CD14-positive monocyte (primary cell): ENCODE measurements around the gene SLC39A7. TPM values are rescaled to one million over a fixed set of nuclear protein-coding genes. Genes with fewer than 3 reads are reported as not detected.

Source experiments
- DNase-seq, 3 donors: peaks; one replicate each; pipeline ENCODE4 v3.0.0-alpha.2; 2011 to 2022
- H2AFZ ChIP-seq: 2 replicates; pipeline ENCODE4 v1.6.0; 2012; ENCODE audit warnings: mild to moderate bottlenecking, low read depth, low read length, inconsistent platforms; ENCODE audit not compliant: insufficient read depth, poor library complexity, severe bottlenecking
- H3K27ac ChIP-seq, 2 donors: 1 replicate in 1 of 2; 2 replicates in 1 of 2; pipeline ENCODE4 v1.5.1; 2012 to 2013; ENCODE audit warnings: low read length in 2 of 2, control low read depth in 1 of 2, inconsistent platforms in 1 of 2, low read depth in 1 of 2, mild to moderate bottlenecking in 1 of 2
- H3K27me3 ChIP-seq, 2 donors: one replicate each; pipeline versions ENCODE4 v1.6.0 to v1.6.1; 2011 to 2013; ENCODE audit warnings: low read length in 2 of 2; ENCODE audit not compliant: control insufficient read depth in 2 of 2, insufficient read depth in 2 of 2
- H3K36me3 ChIP-seq, 2 donors: replicated peaks in 1 of 2; 1 replicate in 1 of 2; 2 replicates in 1 of 2; pipeline versions ENCODE4 v1.5.1 to v1.6.1; 2012 to 2013; ENCODE audit warnings: low read length in 2 of 2, control low read depth in 1 of 2, inconsistent platforms in 1 of 2, mild to moderate bottlenecking in 1 of 2; ENCODE audit not compliant: insufficient read depth in 2 of 2, control insufficient read depth in 1 of 2
- H3K4me1 ChIP-seq, 2 donors: 1 replicate in 1 of 2; 2 replicates in 1 of 2; pipeline versions ENCODE4 v1.5.1 to v1.6.1; 2012 to 2013; ENCODE audit warnings: low read length in 2 of 2, control low read depth in 1 of 2, inconsistent platforms in 1 of 2, mild to moderate bottlenecking in 1 of 2, moderate library complexity in 1 of 2; ENCODE audit not compliant: insufficient read depth in 2 of 2, control insufficient read depth in 1 of 2
- H3K4me2 ChIP-seq: replicated peaks from 2 replicates; pipeline ENCODE3; 2012; ENCODE audit warnings: low read length, moderate library complexity, mild to moderate bottlenecking; ENCODE audit not compliant: poor library complexity, severe bottlenecking; ENCODE audit errors: extremely low read depth
- H3K4me3 ChIP-seq, 3 experiments: fragments of 200-600 bp in 1 of 3; sonication (generic) in 1 of 3; replicated peaks in 1 of 3; 1 replicate in 2 of 3; 2 replicates in 1 of 3; pipeline ENCODE4 v1.5.1; 2011 to 2013; ENCODE audit warnings: low read length in 3 of 3, mild to moderate bottlenecking in 3 of 3, control low read depth in 2 of 3, low read depth in 2 of 3, inconsistent platforms in 1 of 3, moderate library complexity in 1 of 3
- H3K79me2 ChIP-seq: 2 replicates; pipeline ENCODE4 v1.6.0; 2012; ENCODE audit warnings: mild to moderate bottlenecking, control low read depth, inconsistent platforms, low read length, moderate library complexity; ENCODE audit not compliant: insufficient read depth
- H3K9ac ChIP-seq: 2 replicates; pipeline ENCODE4 v1.6.0; 2017; ENCODE audit warnings: low read length, mild to moderate bottlenecking; ENCODE audit not compliant: insufficient read depth, poor library complexity, severe bottlenecking
- H3K9me3 ChIP-seq, 2 donors: replicated peaks in 1 of 2; 1 replicate in 1 of 2; 2 replicates in 1 of 2; pipeline versions ENCODE4 v1.5.1 to v1.6.1; 2012 to 2013; ENCODE audit warnings: low read length in 2 of 2, control low read depth in 1 of 2; ENCODE audit not compliant: control insufficient read depth in 1 of 2, insufficient read depth in 1 of 2
- H4K20me1 ChIP-seq: 2 replicates; pipeline ENCODE4 v1.6.0; 2012; ENCODE audit warnings: mild to moderate bottlenecking, low read length, control low read depth, moderate library complexity; ENCODE audit not compliant: insufficient read depth
- H3K27ac Mint-ChIP-seq, 7 donors: one replicate each; pipeline ENCODE4 v1.8.0; 2020; ENCODE audit warnings: mild to moderate bottlenecking in 7 of 7, mixed read lengths in 7 of 7, moderate library complexity in 6 of 7, inconsistent platforms in 2 of 7
- H3K27me3 Mint-ChIP-seq, 3 donors: one replicate each; pipeline ENCODE4 v1.8.0; 2021 to 2022; ENCODE audit warnings: low read depth in 3 of 3, mild to moderate bottlenecking in 3 of 3, mixed read lengths in 3 of 3, moderate library complexity in 3 of 3, inconsistent platforms in 1 of 3
- H3K36me3 Mint-ChIP-seq, 2 donors: one replicate each; pipeline ENCODE4 v1.8.0; 2020; ENCODE audit warnings: mixed read lengths in 2 of 2, inconsistent platforms in 1 of 2, mild to moderate bottlenecking in 1 of 2
- H3K4me1 Mint-ChIP-seq: one replicate; pipeline ENCODE4 v1.8.0; 2020; ENCODE audit warnings: mild to moderate bottlenecking, mixed read lengths
- H3K4me3 Mint-ChIP-seq, 2 donors: one replicate each; pipeline ENCODE4 v1.8.0; 2020; ENCODE audit warnings: mild to moderate bottlenecking in 2 of 2, mixed read lengths in 2 of 2, moderate library complexity in 1 of 2
- H3K9me3 Mint-ChIP-seq, 7 donors: one replicate each; pipeline ENCODE4 v1.8.0; 2020 to 2022; ENCODE audit warnings: mixed read lengths in 7 of 7, mild to moderate bottlenecking in 6 of 7, moderate library complexity in 6 of 7, inconsistent platforms in 2 of 7
- WGBS: methylation state at CpG from one replicate; pipeline ENCODE4 v1.1.5; 2013; ENCODE audit warnings: missing lambda C conversion rate; ENCODE audit not compliant: insufficient coverage; 5-methylcytosine and 5-hydroxymethylcytosine counted together
- intact Hi-C, 2 donors: fragments of 100-400 bp; cut with micrococcal nuclease; formaldehyde crosslinking; loops; one replicate each; pipeline versions ENCODE4 v1.15.0 to v1.15.1; 2023
- polyA plus RNA-seq, 3 donors: library from polyadenylated mRNA; depleted of rRNA in 1 of 3; unstranded in 2 of 3; stranded (reverse) in 1 of 3; fragments of 300-500 nt in 2 of 3; fragments of >200 nt in 1 of 3; fragmentation: Illumina TruSeq in 2 of 3; gene quantifications; 1 replicate in 2 of 3; 2 replicates in 1 of 3; pipeline ENCODE4 v1.2.3, GENCODE V29; 2012 to 2021
- TF ChIP-seq, protein P1 (sequence below): fragments of 200-600 bp; IDR thresholded peaks from one replicate; pipeline ENCODE4 v1.8.0; 2022; ENCODE audit warnings: antibody characterized with exemption, mild to moderate bottlenecking

SLC39A7 gene
- polyA plus RNA-seq, 3 donors: 14.5 to 32.7 (median 17.7) TPM

- H3K36me3 Mint-ChIP-seq: peaks cover 19 to 21% of the 10 kb centered on the region in 2 donors
- Histone ChIP-seq H3K4me2 (peak overlapping the region; percentile 84), H3K4me3 (peak overlapping the region; percentile 43 to 77 (median 58)), H4K20me1 (no peaks in the 10 kb centered on the region), H3K36me3 (peaks cover 10 to 21% of the 10 kb centered on the region in 2 donors), H3K27me3 (no peaks in the 10 kb centered on the region), H3K9me3 (no peaks in the 10 kb centered on the region), H2AFZ (peak overlapping the region; percentile 90), H3K4me1 (peaks cover 24 to 29% of the 10 kb centered on the region in 2 donors), H3K79me2 (peaks cover 4% of the 10 kb centered on the region), H3K9ac (peak overlapping the region; percentile 71), H3K27ac (peak overlapping the region; percentile 92 to 93)
- intact Hi-C loops: loop anchor here (2.0 to 10.0 kb wide), 10 partner anchors 37 to 314 kb away; partner anchors contain the start of genes COL11A2 (in 1 of the 2), RXRB (in 1 of the 2) and SLC39A7 (in 1 of the 2)
- DNase-seq: peak; percentile 99
- TF ChIP-seq, protein P1, sequence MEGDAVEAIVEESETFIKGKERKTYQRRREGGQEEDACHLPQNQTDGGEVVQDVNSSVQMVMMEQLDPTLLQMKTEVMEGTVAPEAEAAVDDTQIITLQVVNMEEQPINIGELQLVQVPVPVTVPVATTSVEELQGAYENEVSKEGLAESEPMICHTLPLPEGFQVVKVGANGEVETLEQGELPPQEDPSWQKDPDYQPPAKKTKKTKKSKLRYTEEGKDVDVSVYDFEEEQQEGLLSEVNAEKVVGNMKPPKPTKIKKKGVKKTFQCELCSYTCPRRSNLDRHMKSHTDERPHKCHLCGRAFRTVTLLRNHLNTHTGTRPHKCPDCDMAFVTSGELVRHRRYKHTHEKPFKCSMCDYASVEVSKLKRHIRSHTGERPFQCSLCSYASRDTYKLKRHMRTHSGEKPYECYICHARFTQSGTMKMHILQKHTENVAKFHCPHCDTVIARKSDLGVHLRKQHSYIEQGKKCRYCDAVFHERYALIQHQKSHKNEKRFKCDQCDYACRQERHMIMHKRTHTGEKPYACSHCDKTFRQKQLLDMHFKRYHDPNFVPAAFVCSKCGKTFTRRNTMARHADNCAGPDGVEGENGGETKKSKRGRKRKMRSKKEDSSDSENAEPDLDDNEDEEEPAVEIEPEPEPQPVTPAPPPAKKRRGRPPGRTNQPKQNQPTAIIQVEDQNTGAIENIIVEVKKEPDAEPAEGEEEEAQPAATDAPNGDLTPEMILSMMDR: no peak
- peak overlapping the region; percentile 91 to 97 (median 96) for H3K27ac Mint-ChIP-seq
- WGBS: under 1% methylated on average over 52 of the region's 58 CpGs
- H3K27me3 Mint-ChIP-seq: peaks cover 7 to 13% (median 7%) of the 10 kb centered on the region in 3 donors
- H3K9me3 Mint-ChIP-seq: no peaks in the 10 kb centered on the region
- H3K4me1 Mint-ChIP-seq: peaks cover 32% of the 10 kb centered on the region
- H3K4me3 Mint-ChIP-seq: peak overlapping the region; percentile 81 to 92
These were observed 48.5 kb downstream of the SLC39A7 start for GRCh38 chr6:33248932-33249731.

GRCh38 chr6:33249732-33250630 is 49.3 kb downstream of the SLC39A7 start:
- WGBS: 6% methylated on average over 12 of the region's 15 CpGs
- peak in 1 of 3 donors; percentile 29 for DNase-seq

More at GRCh38 chr6:33249732-33250630, 49.3 kb downstream of the SLC39A7 start:
- Histone ChIP-seq H3K4me2 (peak overlapping the region; percentile 84), H3K36me3 (peaks cover 10 to 21% of the 10 kb centered on the region in 2 donors), H3K79me2 (peaks cover 4% of the 10 kb centered on the region), H3K4me3 (peak overlapping the region; percentile 43 to 77 (median 58)), H3K27ac (peak overlapping the region; percentile 92 to 93), H2AFZ (peak overlapping the region; percentile 90), H3K9me3 (no peaks in the 10 kb centered on the region), H3K9ac (peak overlapping the region; percentile 71), H3K27me3 (no peaks in the 10 kb centered on the region), H4K20me1 (no peaks in the 10 kb centered on the region), H3K4me1 (peaks cover 24 to 29% of the 10 kb centered on the region in 2 donors)
- Mint-ChIP-seq H3K27ac (peak overlapping the region; percentile 91 to 97 (median 94)), H3K4me3 (peak overlapping the region; percentile 81 to 87), H3K27me3 (peaks cover 7 to 13% (median 7%) of the 10 kb centered on the region in 3 donors), H3K4me1 (peaks cover 32% of the 10 kb centered on the region), H3K9me3 (no peaks in the 10 kb centered on the region), H3K36me3 (peaks cover 19 to 23% of the 10 kb centered on the region in 2 donors)
- TF ChIP-seq, protein P1: no peak
- intact Hi-C loops: loop anchor here (2.0 to 10.0 kb wide), 10 partner anchors 38 to 315 kb away; partner anchors contain the start of genes COL11A2 (in 1 of the 2), RXRB (in 1 of the 2) and SLC39A7 (in 1 of the 2)
